Peyer's patch (tissue), 4 donors: ENCODE measurements around the gene SORL1-AS1.

ENCODE experiments used
- POLR2A ChIP-seq, 2 donors: fragments of 450-650 bp; IDR thresholded peaks; one replicate each; pipeline ENCODE4 v1.5.1; 2017; ENCODE audit warnings: antibody characterized with exemption in 2 of 2, mild to moderate bottlenecking in 2 of 2, moderate library complexity in 2 of 2
- TF ChIP-seq, protein P1 (sequence below), 6 experiments: fragments of 450-650 bp in 4 of 6; fragments of 200-600 bp in 2 of 6; sonication (generic) in 1 of 6; IDR thresholded peaks; one replicate each; pipeline ENCODE4 v1.5.1; 2017 to 2019; ENCODE audit warnings: antibody characterized with exemption in 6 of 6, mild to moderate bottlenecking in 3 of 6, moderate library complexity in 1 of 6

DNA sequence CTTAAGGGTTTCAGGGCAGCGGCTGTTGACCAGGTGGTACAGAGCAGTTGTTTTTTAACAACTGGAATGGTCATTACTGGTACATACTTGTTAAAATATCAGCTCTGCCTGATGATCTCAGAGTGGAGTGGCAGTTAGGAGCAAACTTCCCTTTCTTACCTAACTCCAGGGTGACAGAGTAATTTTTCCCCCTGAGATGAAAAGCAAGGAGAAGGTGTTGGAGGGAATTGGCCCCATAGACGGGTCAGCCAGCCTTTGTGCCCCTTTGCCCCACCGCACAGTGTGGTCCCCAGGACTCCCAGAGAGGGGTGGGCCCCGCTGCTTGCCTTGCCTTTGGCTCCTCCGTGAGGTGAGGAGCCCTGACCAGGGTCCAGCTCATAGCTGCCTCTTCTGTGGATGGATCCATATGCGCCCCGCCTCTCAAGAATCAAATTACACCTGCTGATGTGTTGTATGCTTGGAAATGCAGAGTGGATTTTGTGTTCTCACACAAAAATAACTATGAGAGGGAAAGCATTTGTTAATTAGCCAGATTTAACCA lies 27.0 kb upstream of the SORL1-AS1 start:
- TF ChIP-seq, protein P1, sequence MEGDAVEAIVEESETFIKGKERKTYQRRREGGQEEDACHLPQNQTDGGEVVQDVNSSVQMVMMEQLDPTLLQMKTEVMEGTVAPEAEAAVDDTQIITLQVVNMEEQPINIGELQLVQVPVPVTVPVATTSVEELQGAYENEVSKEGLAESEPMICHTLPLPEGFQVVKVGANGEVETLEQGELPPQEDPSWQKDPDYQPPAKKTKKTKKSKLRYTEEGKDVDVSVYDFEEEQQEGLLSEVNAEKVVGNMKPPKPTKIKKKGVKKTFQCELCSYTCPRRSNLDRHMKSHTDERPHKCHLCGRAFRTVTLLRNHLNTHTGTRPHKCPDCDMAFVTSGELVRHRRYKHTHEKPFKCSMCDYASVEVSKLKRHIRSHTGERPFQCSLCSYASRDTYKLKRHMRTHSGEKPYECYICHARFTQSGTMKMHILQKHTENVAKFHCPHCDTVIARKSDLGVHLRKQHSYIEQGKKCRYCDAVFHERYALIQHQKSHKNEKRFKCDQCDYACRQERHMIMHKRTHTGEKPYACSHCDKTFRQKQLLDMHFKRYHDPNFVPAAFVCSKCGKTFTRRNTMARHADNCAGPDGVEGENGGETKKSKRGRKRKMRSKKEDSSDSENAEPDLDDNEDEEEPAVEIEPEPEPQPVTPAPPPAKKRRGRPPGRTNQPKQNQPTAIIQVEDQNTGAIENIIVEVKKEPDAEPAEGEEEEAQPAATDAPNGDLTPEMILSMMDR (IDR thresholded peaks at IDR 0.05) = no peak
- TF ChIP-seq POLR2A (IDR thresholded peaks at IDR 0.05) = no peak
